Measurements from ENCODE around the gene LRMDA.

- TF ChIP-seq, protein P1, sequence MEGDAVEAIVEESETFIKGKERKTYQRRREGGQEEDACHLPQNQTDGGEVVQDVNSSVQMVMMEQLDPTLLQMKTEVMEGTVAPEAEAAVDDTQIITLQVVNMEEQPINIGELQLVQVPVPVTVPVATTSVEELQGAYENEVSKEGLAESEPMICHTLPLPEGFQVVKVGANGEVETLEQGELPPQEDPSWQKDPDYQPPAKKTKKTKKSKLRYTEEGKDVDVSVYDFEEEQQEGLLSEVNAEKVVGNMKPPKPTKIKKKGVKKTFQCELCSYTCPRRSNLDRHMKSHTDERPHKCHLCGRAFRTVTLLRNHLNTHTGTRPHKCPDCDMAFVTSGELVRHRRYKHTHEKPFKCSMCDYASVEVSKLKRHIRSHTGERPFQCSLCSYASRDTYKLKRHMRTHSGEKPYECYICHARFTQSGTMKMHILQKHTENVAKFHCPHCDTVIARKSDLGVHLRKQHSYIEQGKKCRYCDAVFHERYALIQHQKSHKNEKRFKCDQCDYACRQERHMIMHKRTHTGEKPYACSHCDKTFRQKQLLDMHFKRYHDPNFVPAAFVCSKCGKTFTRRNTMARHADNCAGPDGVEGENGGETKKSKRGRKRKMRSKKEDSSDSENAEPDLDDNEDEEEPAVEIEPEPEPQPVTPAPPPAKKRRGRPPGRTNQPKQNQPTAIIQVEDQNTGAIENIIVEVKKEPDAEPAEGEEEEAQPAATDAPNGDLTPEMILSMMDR (IDR thresholded peaks at IDR 0.05; ENCODE audit: borderline replicate concordance, extremely low read depth, low read length, poor library complexity, severe bottlenecking) = no peak
- no peak for TF ChIP-seq EZH2 (IDR thresholded peaks at IDR 0.05; ENCODE audit: borderline replicate concordance, low read depth, low read length, severe bottlenecking)
These were observed 606.2 kb downstream of the LRMDA start for GRCh38 chr10:76037531-76038155.

Data from DND-41 (cell line).